T47D (cell line): Measurements from ENCODE around the gene LRG1.
A peak's percentile ranks its signal among the peaks of the same experiment; 100 is the strongest.
"Not testable (repeated sequence)": the region's sequence is repeated elsewhere in the genome, so short reads cannot be mapped to it uniquely, and the experiment has no call there.

Experiments
- DNase-seq, 2 experiments: peaks; one replicate each; pipeline versions ENCODE4 v3.0.0 to v3.0.0-alpha.2; 2011 to 2012; ENCODE audit warnings: low read depth in 1 of 2, low spot score in 1 of 2
- JUND ChIP-seq: IDR thresholded peaks from 2 replicates; pipeline ENCODE4 v1.6.1; 2012; ENCODE audit warnings: low read depth
- in situ Hi-C: cut with HindIII; loops from 2 replicates; pipeline ENCODE4 v1.10.0; 2016; ENCODE audit warnings: low sequenced_read_pairs, low pct_unique_long_range_greater_than_20kb

LRG1 gene

GRCh38 chr19:4568886-4569285, 29.1 kb upstream of the LRG1 start:
- in situ Hi-C loops: no loop called here
- DNase-seq: no peak
- TF ChIP-seq JUND: no peak

- in situ Hi-C loops: no loop called here
- no peak for TF ChIP-seq JUND
- peak in 1 of 2 experiments; percentile 68 for DNase-seq
Observed at GRCh38 chr19:4567584-4568071, 27.8 kb upstream of the LRG1 start.

- DNase-seq: no peak
- in situ Hi-C loops: no loop called here
- no peak for TF ChIP-seq JUND
Observed at GRCh38 chr19:4566402-4567051, 26.7 kb upstream of the LRG1 start.

- DNase-seq, in situ Hi-C loops: not testable (repeated sequence)
Observed at GRCh38 chr19:4563562-4563961, 23.7 kb upstream of the LRG1 start.

- in situ Hi-C loops: not testable (repeated sequence)
Observed at GRCh38 chr19:4562085-4562484, 22.2 kb upstream of the LRG1 start.

GRCh38 chr19:4559569-4559968, 19.7 kb upstream of the LRG1 start, which contains the start of gene SEMA6B:
TSS of gene SEMA6B (minus strand) at chr19:4559684. CDS start at chr19:4558457, 1,227 bp downstream.
- in situ Hi-C loops: no loop called here
- no peak for TF ChIP-seq JUND
- DNase-seq: no peak

More at GRCh38 chr19:4562085-4562484, 22.2 kb upstream of the LRG1 start:
- DNase-seq: not testable (repeated sequence)

- in situ Hi-C loops: no loop called here
- no peak for DNase-seq
- TF ChIP-seq JUND: no peak
Observed at GRCh38 chr19:4557971-4558941, 18.4 kb upstream of the LRG1 start.

- no peak for TF ChIP-seq JUND
- in situ Hi-C loops: no loop called here
- peak in 1 of 2 experiments; percentile 47 for DNase-seq
Observed at GRCh38 chr19:4557144-4557970, 17.5 kb upstream of the LRG1 start.

- peak; percentile 90 to 94 for DNase-seq
- in situ Hi-C loops: no loop called here
- TF ChIP-seq JUND: no peak
Observed at GRCh38 chr19:4556597-4557127, 16.8 kb upstream of the LRG1 start.

GRCh38 chr19:4555657-4556561, 16.1 kb upstream of the LRG1 start:
- in situ Hi-C loops: no loop called here
- peak; percentile 93 to 94 for DNase-seq
- TF ChIP-seq JUND: no peak

GRCh38 chr19:4554717-4555116, 14.9 kb upstream of the LRG1 start:
- no peak for TF ChIP-seq JUND
- in situ Hi-C loops: no loop called here
- no peak for DNase-seq
